Measurements from ENCODE around the gene CLMN.
"Not testable (repeated sequence)": the region's sequence is repeated elsewhere in the genome, so short reads cannot be mapped to it uniquely, and the experiment has no call there.

The CLMN gene

DNA sequence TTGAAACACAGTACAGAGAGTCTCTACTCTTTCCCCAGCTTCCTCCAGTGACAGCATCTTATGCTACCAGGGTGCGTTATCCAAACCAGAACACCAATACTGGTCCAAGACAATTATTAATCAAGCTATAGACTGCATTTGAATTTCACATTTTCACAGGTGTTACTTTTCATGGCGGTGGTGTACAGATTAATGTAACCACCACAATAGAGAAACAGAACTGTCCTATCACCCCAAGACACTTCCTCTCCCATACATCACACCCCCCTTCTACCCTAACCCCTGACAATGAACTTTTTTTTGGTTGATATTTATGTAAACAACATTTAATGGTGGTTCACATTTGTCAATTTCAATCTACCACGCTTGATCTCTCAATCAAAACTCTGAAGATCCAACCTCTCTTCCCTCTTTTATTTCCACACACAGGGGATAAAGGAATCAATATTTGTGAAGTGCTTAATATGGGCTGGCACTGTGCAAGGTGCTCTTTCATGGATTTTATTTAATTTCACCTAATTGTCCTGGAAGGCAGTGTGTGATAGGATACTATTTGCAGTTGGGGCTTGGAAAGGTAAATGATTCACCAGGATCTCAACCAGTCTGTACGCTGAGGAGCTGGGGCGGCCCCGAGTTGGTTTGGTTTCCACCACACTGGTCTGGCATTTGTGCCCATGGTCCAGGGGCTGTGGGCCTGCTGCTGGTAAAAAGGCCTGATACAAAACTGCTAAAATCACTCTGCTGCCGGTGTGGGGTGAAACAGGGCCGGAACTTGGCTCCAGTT, 107.8 kb downstream of the CLMN start:
- no peak for DNase-seq

DNA sequence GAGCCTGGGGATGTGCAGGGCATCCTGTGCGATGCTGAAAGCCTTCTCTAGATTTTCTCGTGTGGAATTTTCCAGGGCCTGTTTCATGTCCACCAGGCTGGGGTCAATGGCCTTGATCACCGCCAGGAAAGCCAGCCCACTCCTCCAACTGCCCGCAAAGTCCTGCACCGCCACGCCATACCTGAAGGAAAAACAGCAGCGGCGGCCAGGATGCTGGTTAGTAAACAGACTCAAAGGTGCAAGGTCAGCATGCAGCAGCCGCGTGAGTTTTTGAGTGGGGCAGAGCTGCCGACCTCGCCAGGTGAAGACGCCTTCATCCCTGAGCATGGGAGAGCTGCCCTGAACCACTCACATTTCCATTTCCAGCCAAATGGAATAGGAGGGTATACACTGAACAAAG, 109.0 kb downstream of the CLMN start:
- DNase-seq: no peak

DNA sequence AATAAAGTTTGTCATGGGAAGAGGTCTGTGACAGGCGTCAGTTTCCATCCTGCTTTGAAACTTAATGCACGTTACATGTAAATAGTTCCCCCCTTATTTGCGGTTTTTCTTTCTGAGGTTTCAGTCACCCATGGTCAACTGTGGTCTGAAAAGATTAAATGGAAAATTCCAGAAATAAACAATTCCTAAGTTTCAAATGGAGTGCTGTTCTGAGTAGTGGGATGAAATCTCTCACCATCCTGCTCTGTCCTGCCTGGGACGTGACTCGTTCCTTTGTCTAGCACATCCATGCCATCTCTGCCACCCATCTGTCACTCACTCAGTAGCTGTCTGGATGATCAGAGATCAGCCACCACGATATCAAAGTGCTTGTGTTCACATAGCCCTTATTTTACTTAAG, 111.1 kb downstream of the CLMN start:
- no peak for DNase-seq

DNA sequence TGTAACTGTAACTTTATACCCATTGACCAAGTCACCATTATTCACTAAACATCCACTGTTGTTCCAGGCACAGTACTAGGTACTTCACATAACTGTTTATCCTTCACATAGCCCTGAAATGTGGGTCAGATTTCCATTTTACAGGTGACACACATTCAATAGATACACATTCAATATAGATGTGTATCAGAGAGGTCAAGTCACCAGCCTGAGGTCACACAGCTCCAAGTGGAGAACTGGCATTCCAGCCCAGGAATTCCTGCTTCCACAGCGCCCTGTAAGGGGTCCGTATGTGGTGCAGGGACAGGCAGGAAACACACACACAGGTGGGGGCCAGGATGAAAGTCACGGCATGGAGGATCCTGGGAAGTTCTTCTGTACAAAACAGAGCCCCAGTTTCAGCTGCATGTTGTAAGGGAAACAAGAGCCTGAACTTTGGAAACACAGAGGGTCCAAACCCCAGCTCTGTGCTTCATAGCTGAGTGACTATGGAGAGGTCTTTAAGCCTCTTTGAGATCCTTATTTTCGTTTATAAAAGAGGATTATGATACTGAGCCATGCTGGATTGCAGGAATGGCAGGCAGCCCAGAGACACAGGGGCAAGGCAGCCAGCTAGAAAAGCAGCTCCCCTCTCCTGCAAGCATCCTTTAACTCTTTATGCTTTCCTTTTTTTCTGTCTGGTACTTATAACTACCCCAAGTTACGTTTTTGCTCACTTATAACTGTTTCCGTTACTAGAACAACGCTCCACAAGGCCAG, 112.1 kb downstream of the CLMN start:
- DNase-seq: no peak

DNA sequence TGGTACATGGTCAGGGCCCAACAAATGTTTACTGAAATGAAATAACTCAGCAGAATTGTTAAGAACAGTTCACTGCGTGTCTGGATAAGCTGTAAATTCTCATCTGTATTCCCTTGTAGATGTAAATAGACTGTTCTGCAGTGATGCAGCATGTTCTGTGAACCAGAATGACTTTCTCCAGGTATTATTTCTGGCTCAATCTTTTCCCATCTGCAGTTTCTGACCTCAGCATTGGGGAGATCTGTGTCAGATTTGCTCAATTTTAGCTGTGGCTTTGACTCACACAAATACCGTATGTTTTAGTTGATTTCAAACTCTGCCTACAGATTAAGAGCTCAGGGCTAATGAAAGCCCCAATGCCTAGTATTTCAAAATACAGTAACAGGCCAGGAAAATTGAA, 113.2 kb downstream of the CLMN start:
- DNase-seq: no peak

DNA sequence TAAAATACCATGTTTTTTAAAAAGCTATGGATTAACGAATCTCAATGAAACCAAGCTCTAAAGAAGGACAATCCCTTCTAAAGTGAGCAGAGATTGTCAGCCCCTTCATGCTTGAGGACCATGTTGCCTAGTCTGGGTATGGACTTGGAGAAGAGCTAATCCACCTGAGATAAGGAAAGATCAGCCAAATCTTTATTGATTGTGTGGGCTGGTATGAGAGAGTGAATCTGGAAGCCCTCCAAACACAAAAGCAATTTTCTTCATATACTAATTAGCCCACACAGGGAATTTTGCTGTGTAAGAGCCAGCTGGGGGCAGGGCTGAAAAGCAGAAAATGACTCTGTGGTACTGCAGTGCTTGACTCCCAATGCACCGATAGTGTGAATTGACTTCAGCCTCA, 115.0 kb downstream of the CLMN start:
- DNase-seq: peak; percentile 72

DNA sequence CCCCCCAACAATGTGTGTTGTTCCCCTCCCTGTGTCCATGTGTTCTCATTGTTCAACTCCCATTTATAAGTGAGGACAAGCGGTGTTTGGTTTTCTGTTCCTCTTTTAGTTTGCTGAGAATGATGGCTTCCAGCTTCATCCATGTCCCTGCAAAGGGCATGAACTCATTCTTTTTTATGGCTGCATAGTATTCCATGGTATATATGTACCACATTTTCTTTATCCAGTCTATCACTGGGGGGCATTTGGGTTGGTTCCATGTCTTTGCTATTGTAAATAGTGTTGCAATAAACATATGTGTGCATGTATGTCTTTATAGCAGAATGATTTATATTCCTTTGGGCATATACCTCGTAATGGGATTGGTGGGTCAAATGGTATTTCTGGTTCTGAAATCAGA, 118.0 kb downstream of the CLMN start:
- not testable (repeated sequence) for DNase-seq

DNA sequence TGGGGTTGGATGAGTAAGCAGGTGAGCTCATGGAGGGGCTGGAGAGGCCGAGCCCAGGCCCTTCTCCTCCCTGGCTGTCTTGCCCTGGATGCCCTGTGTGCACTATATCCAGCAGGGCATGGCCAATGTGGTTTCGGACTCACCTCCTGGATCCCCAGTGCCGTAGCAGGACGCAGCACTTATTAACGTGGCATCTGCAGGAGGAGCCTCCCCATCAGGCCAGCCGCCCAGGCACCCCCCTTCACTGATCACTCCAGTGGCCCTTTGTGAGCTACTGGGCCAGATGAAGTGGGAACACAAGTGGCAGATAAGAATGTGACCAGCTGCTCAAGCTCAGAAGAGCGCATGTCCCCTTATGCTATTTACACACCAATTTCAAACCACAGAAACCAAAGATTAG, 119.3 kb downstream of the CLMN start:
- DNase-seq: no peak

DNA sequence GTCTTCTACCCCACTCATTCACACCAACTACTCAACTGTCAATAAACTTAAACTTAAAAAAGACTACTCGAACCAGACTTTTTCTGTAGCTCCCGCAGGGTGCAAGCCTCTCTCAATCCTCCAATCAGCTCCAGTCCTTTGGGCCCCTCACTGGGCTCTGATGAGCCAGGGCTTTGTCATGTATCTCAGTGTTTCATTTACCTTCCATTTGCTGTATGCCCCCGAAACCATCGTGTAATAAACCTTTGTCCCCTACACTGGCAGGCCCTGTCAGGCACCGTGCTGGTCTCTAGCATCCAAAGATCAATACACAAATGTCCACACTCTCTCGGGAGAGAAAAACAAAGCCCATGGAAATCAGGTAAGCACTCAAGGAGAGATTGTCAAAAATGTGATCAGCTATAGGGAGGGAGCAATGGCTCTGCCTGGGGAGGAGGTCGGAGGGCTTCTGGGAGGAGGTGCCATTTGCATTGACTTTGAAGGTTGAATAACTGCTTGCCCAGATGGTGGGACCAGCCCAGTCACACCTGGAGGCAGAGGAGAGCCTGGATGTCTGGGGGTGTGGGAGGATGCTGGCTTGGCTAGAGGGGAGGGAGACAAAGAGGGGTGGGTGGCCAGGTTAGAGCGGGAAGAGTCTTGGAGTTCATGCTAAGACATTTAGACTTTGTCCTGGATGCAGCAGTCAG, 120.3 kb downstream of the CLMN start:
- no peak for DNase-seq

DNA sequence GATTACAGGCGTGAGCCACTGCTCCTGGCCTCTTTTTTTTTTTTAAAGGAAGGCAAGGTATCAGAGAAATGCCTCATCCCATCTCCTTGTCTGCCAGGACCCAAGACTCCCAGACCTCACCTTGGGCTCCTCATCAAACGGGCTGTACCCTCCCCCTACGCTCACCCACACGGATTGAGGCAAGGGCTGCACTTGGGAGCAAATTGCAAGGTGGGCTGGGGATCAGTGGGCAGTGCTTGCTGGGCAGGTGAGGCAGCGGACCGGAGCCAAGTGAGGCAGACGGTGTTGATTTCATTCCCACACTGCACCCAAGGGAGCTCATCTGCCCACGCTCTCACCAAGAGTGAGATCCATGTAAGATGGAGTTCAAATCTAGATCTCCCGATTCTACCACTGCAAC, 121.4 kb downstream of the CLMN start:
- no peak for DNase-seq

DNA sequence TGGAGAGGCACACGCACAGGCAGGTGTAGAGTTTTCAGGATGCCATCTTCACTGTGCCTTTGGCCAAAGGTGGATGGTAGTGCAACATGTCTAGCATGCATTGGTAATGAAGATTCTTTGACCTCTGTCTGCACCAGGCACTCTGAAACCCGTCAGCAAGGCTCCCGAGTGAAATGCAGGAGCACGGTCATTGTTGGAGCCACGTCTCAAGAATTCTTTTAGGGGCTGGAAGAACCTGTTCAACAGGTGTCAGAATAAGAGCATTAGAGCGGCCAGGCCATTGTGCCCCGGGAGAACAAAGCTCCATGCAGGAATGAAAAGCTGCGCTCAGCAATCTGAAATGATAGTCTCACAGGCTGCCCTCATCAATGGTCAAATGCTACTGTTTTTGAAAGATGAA, 122.2 kb downstream of the CLMN start:
- no peak for DNase-seq

DNA sequence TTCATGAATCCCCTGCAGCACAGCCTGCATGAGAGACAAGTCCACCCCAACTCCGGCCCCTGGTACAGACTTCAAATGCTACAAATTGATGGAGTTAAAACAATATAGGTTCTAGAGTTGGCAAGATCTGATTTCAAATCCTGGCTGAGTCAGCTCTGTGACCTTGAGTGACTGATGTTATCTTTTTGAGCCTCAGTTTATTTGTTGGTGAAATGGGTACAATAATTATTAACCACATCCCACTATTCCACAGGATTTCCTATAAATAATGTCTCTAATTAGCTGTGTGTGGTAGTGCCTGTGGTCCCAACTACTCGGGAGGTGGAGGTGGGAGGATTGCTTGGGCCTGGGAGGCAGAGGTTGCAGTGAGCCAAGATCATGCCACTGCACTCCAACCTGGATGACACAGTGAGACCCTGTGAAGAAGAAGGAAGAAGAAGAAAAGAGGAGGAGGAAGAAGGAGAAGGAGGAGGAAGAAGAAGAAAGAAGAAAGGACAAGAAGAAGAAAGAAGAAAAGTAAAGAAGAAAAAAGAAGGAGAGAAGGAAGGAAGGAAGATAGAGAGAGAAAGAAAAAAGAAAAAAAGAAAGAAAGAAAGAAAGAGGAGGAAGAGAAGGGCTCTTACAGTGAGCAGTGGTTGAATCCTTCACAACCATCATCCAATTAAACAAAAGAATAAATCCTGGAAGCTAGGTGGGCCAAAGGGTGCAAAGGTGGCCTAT, 122.7 kb downstream of the CLMN start:
- no peak for DNase-seq

DNA sequence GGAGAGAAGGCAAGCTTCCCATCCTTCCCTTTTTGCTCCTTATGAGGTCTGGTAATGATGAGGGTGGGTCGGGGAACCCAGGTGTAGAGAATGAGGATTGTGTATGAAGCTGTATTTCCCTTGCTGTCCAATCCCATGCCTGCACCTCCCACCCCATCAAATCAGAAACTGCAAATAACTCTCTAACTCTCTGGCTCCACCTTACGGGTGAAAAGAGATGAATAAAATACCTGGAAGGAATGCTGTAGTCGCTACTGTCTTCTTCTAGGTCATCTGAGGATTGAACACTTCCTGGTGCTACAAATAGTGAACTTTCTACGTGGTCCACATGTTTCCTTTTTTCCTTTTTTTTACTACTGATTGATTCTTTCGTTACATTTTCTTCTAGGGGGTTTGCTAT, 123.4 kb downstream of the CLMN start:
- DNase-seq: no peak

DNA sequence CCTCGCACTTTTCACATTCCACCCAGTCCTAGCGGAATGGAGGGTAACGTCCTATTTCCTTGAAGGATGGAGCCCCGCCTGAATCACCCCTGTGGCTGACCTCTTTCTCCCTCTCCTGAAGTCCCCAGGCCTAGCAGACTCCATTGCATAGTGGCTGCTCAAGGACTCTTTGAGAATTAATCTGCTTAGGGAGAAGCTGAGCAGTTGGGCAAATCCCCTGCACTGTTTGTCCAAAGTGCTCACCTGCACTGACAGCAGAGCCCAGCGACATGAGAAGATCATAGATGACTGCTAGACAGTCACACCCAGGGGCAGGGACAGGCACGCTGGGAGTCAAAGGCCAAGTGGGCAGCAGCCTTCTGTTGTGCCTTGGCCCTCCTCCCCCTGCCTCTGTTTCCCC, 124.7 kb downstream of the CLMN start:
- DNase-seq: no peak

DNA sequence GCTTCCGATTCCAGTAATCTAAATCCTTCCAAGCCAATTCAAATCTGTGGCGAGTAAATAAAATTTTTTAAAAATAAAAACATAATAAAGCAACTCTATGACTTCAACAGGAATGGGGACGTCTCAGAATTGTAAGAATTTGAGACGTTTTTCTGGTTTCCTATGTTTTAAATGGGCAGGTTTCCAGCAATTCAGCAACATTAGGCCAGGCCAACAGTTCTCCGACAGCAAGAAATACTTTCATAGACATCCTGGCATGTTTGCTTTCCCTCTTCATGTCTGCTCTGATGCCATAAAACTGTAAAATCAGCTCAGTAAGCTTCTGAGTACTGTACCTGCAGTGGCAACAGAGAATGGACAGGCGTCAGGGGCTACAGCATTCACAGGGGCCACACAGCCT, 126.6 kb downstream of the CLMN start:
- DNase-seq: no peak

DNA sequence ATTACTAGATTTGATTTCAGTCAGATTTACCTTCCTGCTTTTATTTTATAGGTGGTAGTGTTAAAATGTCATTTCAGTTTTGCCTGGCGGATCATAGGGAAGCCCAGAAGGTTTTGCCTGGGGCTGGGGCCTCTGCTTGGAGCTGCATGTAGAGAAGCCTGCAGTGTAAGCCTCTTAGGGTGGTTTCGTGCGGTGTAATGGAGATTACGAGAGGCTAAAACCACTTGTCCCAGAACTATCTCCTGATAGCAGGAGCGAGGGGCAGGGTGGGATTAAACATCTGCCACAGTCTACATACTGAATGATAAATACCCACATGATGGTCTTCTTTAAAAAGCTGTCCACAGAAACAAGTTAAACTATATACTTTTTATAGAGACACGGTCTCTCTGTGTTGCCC, 127.4 kb downstream of the CLMN start:
- DNase-seq: no peak

DNA sequence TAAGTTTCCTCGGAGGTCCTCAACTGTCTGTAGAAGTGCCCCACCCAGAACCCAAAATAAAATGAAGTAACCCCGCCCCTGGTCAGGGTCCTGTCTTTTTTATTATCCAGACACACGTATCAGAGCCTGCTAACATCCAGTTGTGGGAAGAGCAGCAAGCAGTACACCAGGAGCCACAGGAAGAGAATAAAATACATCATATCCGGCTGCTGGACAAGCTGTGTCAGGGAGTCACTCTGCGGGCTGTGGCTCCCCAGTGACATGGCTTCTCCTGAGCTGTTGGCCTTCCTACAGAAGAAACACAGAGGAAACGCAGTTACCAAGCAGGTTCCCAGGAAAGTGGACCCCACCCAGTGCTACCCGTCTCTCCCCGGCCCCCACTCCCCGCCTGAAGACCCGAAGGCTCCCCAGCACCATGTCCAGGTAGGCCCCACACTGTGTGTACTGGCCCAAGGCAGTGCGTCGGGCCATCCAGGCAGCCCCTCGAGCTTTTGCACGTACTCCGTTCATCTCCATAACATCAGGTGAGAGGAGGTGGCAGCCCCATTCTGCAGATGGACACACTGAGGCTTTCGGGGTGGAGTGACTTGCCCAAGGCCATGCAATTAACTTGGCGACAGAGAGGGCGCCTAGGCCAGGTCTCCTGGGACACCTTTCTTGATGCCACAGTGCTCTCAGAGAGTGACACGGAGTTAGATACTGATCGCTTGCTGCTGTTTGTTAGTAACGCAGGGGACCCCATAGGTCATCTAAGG, 128.1 kb downstream of the CLMN start:
- DNase-seq: no peak

DNA sequence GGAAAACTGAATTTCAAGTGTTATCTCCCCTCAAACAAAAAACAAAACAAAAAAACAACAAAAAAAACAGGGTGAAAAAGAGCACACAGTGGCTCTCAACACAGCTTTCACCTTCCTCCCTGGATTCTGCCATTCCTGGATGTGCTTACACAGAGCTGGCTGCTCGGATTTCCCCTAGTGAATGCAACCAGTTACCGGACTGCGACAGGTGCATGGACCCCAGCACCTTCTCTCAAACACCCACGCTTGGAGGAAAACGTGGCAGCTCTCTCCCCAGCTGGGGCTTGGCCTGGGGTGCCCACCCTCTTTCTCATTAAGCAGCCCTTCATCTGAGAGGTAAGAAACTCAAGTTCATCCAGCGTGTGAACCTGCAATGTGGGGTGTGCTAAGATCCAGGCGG, 128.9 kb downstream of the CLMN start:
- DNase-seq: no peak

DNA sequence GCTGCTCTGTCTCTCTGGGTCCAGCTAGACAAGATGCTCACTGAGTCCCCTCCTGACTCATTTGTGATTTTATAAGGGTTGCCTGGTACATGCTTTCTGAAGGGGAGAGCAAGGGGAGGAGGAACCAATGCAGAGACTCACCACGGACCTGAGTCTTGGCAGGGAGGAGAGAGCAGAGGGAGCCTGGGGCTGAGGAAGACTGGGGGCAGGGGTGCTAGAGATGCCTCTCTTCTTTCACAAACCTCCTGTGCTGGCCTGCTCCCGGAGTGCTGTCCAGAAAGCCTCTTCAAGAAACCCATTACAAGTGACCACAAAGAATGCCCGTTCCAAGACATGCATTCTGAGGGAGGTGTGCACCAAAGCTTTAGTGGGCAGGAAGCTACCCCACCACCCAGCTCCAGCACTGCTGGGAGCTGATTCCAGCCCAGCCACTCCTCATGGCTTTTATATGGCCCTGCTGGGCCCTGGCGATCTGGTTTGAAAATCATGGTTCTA, 129.3 kb downstream of the CLMN start:
- DNase-seq: no peak

DNA sequence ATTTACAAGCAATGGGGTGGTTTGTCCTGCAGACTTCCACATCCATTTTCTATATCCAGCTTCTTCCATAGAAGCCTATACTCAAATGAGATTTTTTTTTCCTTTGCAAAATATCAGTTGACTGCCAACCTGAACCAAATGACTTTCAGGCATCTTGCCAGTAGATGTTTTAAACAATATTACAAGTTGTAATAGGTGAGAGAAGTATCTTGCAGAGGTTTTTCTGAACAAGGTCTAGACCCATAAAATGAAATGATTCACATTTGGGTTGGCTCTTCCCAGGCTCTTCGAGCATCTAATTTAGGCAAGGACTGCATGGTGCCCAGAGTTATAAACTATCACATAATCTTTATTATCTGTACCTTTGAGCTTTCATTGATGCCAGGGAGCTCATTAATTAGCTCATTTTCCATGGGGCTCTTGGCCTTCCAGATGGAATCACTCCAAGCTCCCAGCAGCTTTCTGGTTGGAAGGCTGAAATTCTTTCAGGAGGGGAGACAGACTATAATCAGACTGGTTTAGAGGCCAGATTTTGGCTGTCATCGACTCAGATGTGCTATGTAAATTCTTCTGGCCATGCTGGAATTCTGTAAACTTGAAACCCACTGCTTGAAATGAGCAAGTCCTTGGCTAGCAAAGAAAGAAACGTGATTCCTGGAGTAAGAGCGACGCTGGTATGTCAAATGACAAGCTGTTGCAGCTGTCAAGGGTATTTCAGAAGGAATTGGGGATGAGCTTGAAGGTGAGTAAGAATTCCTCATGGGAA, 130.2 kb downstream of the CLMN start:
- DNase-seq: peak; percentile 50

DNA sequence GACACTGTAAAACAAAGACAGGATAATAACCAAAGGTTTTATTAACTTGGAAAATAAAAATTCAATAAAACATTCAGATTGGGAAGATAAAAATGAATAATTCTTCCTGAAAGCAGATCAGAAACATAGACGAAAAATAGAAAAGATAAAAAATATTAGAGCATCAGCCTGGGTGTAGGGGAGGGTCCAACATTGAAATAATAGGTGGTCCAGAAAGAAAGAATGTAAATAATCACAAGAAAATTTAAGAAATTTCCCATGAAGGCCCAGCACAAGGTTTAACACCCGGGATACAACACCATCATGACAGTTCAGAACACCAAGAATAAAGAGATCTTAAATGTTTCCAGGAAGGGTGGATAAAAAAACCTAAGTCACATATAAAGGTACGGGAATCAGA, 131.3 kb downstream of the CLMN start:
- DNase-seq: no peak
